Mesothelial cell of epicardium (in vitro differentiated cells): ENCODE data around the gene CSF1R. TPM values are rescaled to one million over a fixed set of nuclear protein-coding genes. Genes with fewer than 3 reads are reported as not detected.
"Not testable (repeated sequence)": the region's sequence is repeated elsewhere in the genome, so short reads cannot be mapped to it uniquely, and the experiment has no call there.

Source experiments
- DNase-seq, 2 experiments: peaks; one replicate each; pipeline ENCODE4 v3.0.0; 2021; ENCODE audit warnings: low spot score in 2 of 2; ENCODE audit not compliant: unreplicated experiment in 2 of 2
- H3K27ac Mint-ChIP-seq: 2 replicates; pipeline ENCODE4 v1.8.0; 2021; ENCODE audit warnings: mixed read lengths
- H3K27me3 Mint-ChIP-seq: 2 replicates; pipeline ENCODE4 v1.8.0; 2021; ENCODE audit warnings: low read depth, mixed read lengths
- H3K36me3 Mint-ChIP-seq: 2 replicates; pipeline ENCODE4 v1.8.0; 2021; ENCODE audit warnings: mixed read lengths
- H3K4me1 Mint-ChIP-seq: 2 replicates; pipeline ENCODE4 v1.8.0; 2021; ENCODE audit warnings: mixed read lengths
- H3K4me3 Mint-ChIP-seq: 2 replicates; pipeline ENCODE4 v1.8.0; 2021; ENCODE audit warnings: mild to moderate bottlenecking, moderate library complexity, mixed read lengths
- H3K9me3 Mint-ChIP-seq: 2 replicates; pipeline ENCODE4 v1.8.0; 2021; ENCODE audit warnings: mixed read lengths
- CTCF ChIP-seq: fragments of 200-600 bp; sonication (generic); IDR thresholded peaks from one replicate; pipeline ENCODE4 v1.5.0; 2021; ENCODE audit warnings: antibody characterized with exemption; ENCODE audit not compliant: unreplicated experiment
- total RNA-seq: library from RNA; stranded (reverse); gene quantifications from 3 replicates; pipeline ENCODE4 v1.2.1, GENCODE V29; 2021

The CSF1R gene
- total RNA-seq, 1 donor from 2014 or later = 0.18 TPM

DNA sequence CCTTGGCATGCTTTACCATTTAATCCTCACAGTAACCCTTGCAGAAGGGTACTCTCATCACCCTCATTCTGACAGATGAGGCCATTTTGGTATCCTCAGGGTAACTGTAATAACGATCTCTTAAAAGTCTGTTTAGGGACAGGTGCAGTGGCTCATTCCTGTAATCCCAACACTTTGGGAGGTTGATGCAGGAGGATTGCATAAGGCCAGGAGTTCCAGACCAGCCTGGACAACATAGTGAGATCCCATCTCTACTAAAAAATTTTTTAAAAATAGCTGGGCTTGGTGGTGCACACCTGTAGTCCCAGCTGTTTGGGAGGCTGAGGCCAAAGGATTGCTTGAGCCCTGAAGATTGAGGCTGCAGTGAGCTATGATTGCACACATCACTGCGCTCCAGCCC lies 31.8 kb downstream of the CSF1R start:
- peaks cover 10% of the 10 kb centered on the region for H3K4me1 Mint-ChIP-seq
- no peak for DNase-seq
- no peaks in the 10 kb centered on the region for H3K27me3 Mint-ChIP-seq
- no peak for TF ChIP-seq CTCF
- peaks cover 31% of the 10 kb centered on the region for H3K36me3 Mint-ChIP-seq
- H3K9me3 Mint-ChIP-seq = no peaks in the 10 kb centered on the region
- no peak overlapping the region for H3K27ac Mint-ChIP-seq
- no peak overlapping the region for H3K4me3 Mint-ChIP-seq

- Mint-ChIP-seq H3K4me1 (peaks cover 10% of the 10 kb centered on the region), H3K9me3 (no peaks in the 10 kb centered on the region), H3K27me3 (no peaks in the 10 kb centered on the region), H3K27ac (no peak overlapping the region), H3K36me3 (peaks cover 38% of the 10 kb centered on the region), H3K4me3 (no peak overlapping the region)
- no peak for DNase-seq
- TF ChIP-seq CTCF = no peak
Measured at GRCh38 chr5:150053713-150054392, 32.5 kb downstream of the CSF1R start.

DNA sequence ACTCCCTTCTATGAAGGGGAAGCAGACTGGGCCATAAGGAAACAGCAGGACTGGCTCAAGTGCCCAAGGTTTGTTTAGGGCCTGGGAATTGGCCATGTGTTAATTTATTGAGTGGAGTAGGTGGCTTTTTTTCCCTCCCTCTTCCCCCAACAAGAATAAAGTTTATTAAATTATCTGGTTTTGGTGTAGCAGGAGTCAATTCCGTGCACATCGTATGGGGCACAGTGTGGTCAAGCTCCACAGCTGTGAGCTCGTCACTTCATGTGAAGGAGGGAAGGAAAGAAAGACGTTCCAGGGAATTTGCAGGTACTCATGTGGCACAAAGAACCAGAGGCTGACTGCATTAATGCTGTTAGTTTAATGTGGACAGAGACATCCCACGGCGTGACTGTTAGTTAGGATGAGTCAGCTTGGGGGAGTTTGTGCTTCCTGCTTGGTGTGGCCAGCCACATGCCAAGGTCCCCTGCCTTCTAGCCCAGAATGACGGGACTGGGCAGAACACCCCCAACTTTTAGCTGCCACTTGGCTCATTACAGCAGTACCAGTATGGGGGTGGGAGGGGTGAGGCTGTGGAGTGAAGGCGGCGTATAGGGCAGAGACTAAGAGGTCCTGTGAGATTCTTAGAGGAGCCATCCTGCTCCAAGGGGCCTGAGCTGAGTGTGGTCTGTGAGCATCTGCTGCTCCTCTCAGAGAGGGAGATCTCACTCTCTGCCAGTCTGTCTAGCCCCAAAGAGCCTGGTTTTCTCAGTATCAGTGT lies 33.2 kb downstream of the CSF1R start:
- no peak for TF ChIP-seq CTCF
- Mint-ChIP-seq H3K4me3 (no peak overlapping the region), H3K9me3 (no peaks in the 10 kb centered on the region), H3K27ac (no peak overlapping the region), H3K4me1 (peaks cover 6% of the 10 kb centered on the region), H3K36me3 (peaks cover 44% of the 10 kb centered on the region), H3K27me3 (no peaks in the 10 kb centered on the region)
- no peak for DNase-seq

DNA sequence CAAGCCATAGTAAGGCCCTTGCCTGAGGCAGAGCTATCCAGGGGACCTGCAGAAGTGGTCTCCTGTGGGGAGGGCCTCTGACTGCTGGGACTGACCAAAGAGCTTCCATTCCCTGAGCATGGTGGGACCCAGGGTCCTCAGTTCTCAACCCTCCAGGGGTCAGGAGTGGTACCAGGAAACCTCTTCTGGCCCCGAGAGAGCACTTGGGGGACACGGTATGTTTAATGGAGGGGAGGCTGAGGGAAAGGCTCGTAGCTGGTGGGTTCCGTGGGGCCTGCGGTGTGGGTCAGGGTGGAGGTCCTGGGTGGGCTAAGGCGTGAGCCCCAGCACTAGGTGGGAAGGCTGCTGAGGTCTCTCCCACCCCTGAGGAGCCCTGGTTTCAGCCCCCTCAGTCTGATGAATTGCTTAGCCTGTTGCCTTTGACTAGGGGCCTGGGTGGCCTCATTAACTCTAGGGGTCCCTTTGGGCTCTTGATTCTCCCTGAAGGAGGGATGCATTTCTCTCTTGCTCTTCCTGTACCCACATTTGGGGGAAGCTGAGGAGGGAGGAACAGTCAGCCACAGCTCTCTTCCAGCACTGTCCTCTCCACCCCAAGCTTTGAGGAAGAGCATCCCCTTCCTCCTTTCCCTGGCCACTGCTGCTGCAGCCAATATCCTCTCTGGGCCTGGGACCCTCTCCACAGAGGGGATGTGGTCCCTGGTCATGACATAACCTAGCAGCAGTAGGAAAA lies 34.0 kb downstream of the CSF1R start:
- Mint-ChIP-seq H3K4me1 (no peaks in the 10 kb centered on the region), H3K27ac (no peak overlapping the region), H3K9me3 (no peaks in the 10 kb centered on the region), H3K27me3 (no peaks in the 10 kb centered on the region), H3K4me3 (no peak overlapping the region), H3K36me3 (peaks cover 44% of the 10 kb centered on the region)
- DNase-seq = no peak
- no peak for TF ChIP-seq CTCF

GRCh38 chr5:150051657-150052195 lies 34.6 kb downstream of the CSF1R start:
- peaks cover 44% of the 10 kb centered on the region for H3K36me3 Mint-ChIP-seq
- no peak for DNase-seq

GRCh38 chr5:150050172-150050811 lies 36.1 kb downstream of the CSF1R start:
- H3K27me3 Mint-ChIP-seq, H3K4me1 Mint-ChIP-seq, DNase-seq, H3K27ac Mint-ChIP-seq, H3K9me3 Mint-ChIP-seq, H3K4me3 Mint-ChIP-seq: not testable (repeated sequence)
- H3K36me3 Mint-ChIP-seq = peaks cover 49% of the 10 kb centered on the region

More at GRCh38 chr5:150051657-150052195, 34.6 kb downstream of the CSF1R start:
- no peak for TF ChIP-seq CTCF
- Mint-ChIP-seq H3K9me3 (no peaks in the 10 kb centered on the region), H3K27ac (no peak overlapping the region), H3K4me1 (no peaks in the 10 kb centered on the region), H3K27me3 (no peaks in the 10 kb centered on the region), H3K4me3 (no peak overlapping the region)
